Cardiac septum (tissue), 1 donor: ENCODE measurements around the gene CTH. TPM values are rescaled to one million over a fixed set of nuclear protein-coding genes. Genes with fewer than 3 reads are reported as not detected.
"Not testable (repeated sequence)": the region's sequence is repeated elsewhere in the genome, so short reads cannot be mapped to it uniquely, and the experiment has no call there.

Experiments used
- DNase-seq: peaks from one replicate; pipeline ENCODE4 v3.0.0-alpha.2; 2020; ENCODE audit warnings: low spot score
- intact Hi-C: fragments of 100-400 bp; cut with DNase I; formaldehyde crosslinking; loops from one replicate; pipeline ENCODE4 v1.14.0; 2022
- total RNA-seq: library from RNA; stranded (reverse); fragmentation: NEBNext Ultra II Directional; extraction: Animal tissue kit (Norgen Biotek cat#: 25700); gene quantifications from one replicate; pipeline ENCODE4 v1.2.1, GENCODE V29; 2021
- donor health status: DM: no; HTN: no; CAD: no.

Gene CTH
- total RNA-seq, 1 donor from 2014 or later = 0.43 TPM

GRCh38 chr1:70441392-70442035 is 30.4 kb downstream of the CTH start:
- intact Hi-C loops = loop anchor here (5.0 kb wide), 1 partner anchor 71 kb away; no protein-coding TSS in a partner anchor
- DNase-seq = no peak

- no peak for DNase-seq
- intact Hi-C loops = loop anchor here (5.0 kb wide), 1 partner anchor 70 kb away; no protein-coding TSS in a partner anchor
These were observed 31.4 kb downstream of the CTH start for GRCh38 chr1:70442490-70442889.

- no peak for DNase-seq
- intact Hi-C loops = loop anchor here (5.0 kb wide), 1 partner anchor 69 kb away; no protein-coding TSS in a partner anchor
These were observed 32.7 kb downstream of the CTH start for GRCh38 chr1:70443739-70444138.

DNA sequence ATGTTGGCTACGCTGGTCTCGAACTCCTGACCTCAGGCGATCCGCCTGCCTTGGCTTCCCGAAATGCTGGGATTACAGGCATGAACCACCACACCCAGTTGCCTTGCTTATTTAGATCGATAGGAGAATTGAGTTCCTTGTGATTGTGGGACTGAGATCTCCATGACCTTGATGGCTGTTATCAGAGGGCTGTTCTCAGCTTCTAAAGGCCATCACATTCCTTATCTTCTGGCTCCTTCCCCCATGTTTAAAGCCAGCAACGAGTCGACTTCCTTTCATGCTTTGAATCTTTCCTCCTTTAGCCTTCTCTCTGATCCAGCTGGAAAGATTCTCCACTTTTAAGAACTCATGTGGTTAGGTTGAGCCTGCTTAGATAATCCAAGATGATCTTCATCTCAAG is 38.0 kb downstream of the CTH start:
- DNase-seq = no peak
- intact Hi-C loops = no loop called here

DNA sequence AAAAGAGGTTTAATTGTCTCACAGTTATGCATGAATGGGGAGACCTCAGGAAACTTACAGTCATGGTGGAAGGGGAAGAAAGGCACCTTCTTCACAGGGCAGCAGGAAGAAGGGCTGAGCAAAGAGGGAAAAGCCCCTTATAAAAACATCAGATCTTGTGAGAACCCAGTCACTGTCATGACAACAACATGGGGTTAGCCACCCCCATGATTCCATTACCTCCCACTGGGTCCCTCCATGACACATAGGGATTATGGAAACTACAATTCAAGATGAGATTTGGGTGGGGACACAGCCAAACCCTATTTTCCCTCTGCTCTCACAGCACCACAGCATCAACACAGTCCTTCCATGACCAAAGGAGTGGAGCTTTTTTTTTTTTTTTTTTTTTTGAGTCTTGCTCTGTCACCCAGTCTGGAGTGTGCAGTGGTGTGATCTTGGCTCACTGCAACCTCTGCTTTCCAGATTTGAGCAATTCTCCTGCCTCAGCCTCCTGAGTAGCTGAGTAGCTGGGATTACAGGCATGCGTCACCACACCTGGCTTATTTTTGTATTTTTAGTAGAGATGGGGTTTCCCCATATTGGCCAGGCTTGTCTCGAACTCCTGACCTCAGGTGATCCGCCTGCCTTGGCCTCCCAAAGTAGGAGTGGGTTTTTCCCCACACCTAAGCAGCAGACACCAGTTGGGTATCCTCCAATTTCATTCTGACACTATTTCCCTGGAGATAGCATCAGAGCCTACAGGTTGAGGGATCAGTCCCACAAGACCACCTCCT is 41.3 kb downstream of the CTH start:
- intact Hi-C loops, DNase-seq: not testable (repeated sequence)

GRCh38 chr1:70455291-70455690 is 44.2 kb downstream of the CTH start:
- no peak for DNase-seq
- intact Hi-C loops = no loop called here

GRCh38 chr1:70458131-70458530 is 47.1 kb downstream of the CTH start:
- intact Hi-C loops = no loop called here
- no peak for DNase-seq

GRCh38 chr1:70459496-70460225 is 48.6 kb downstream of the CTH start:
- intact Hi-C loops = no loop called here
- DNase-seq = no peak

GRCh38 chr1:70460740-70461713 is 50.0 kb downstream of the CTH start:
- intact Hi-C loops, DNase-seq: not testable (repeated sequence)

DNA sequence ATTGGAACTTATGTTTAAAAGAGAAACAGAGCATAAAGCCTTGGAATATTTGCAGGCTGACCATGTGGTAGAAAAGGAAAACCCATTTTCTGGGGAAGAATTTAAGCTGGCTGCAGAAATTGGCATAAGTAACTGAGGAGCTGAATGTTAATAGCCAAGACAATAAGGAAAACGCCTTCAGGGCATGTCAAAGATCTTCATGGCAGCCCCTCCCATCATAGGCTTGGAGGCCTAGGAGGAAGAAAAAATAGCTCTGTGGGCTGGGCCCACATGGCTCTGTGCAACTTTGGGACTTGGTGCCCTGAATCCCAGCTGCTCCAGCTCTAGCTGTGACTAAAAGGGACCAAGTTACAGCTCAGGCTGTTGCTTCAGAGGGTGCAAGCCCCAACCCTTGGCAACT is 51.5 kb downstream of the CTH start:
- DNase-seq = no peak
- intact Hi-C loops = no loop called here

DNA sequence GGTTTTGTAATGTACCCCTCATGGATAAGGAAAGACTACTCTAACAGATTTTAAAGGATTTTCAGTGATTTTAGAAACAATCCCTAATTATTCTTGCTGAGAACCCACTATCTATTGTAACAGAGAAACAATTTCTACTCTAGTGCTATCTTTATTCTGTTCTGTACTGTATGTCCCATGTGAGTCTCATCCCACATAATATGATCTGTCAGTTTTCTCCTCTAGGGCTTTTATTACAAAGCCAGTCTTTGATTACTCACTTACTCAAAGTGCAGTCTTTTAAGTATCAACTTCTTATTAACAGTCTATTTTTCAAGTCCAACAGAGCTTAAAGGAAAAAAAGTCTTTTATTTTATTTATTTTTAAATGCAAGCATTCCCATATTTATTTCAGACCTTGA is 54.8 kb downstream of the CTH start:
- intact Hi-C loops = no loop called here
- no peak for DNase-seq

DNA sequence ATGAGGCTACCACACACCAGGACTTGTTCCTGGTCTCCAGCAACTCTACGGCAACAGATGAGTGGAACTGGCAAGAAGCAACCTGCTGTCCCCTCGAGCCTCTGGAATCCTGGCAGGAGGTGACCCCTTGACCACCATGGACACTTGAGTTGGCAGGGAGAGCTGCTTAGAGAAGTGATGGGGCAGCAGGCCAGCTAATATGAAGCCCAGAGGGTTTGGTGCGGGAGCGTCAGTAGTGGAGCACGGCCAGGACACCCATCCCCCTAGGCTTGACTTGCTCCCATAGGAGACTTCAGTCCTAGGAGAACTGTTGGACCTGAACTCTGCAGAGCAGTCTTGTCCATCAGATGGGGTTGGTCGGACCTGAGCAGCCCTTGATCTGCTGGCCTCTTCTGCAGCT is 56.5 kb downstream of the CTH start:
- intact Hi-C loops = no loop called here
- no peak for DNase-seq

DNA sequence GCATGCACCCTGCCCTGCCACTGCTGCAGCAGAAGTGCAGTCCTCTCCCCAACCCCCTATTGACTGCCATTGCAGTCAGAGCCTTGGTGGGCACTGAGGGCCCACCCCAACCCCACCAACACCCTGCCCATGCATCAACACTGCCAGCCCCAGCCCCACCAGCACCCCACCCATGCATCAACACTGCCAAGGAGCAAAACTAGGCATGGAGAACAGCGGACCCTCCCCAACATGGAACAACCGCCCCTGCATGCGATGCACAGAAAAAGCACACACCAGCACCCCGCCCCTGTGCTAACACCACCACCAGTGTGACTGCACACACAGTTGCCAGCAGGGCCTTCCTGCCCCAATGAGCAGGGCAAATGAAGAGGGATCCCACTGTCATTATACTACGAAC is 57.1 kb downstream of the CTH start:
- intact Hi-C loops = no loop called here

GRCh38 chr1:70469184-70469583 is 58.1 kb downstream of the CTH start:
- intact Hi-C loops, DNase-seq: not testable (repeated sequence)

More for the DNA sequence above, 57.1 kb downstream of the CTH start:
- DNase-seq = no peak

DNA sequence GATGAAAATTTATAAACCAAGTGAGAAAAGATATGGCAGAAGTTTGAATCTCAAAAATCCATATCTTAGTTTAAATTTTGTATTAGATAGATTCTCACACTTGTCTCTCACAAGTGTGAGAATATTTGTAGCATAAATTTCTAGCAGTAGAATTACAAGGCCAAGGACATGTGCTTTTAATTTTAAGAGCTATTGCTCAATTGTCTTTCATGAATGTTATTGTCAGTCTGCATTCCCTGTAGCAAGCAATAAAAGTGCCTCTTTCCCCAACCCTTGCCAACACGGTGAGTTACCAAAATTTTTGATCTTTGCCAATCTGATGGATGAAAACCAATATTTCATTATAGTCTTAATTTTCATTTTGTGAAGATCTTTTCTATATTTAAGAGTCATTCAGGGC is 64.0 kb downstream of the CTH start:
- intact Hi-C loops = no loop called here

DNA sequence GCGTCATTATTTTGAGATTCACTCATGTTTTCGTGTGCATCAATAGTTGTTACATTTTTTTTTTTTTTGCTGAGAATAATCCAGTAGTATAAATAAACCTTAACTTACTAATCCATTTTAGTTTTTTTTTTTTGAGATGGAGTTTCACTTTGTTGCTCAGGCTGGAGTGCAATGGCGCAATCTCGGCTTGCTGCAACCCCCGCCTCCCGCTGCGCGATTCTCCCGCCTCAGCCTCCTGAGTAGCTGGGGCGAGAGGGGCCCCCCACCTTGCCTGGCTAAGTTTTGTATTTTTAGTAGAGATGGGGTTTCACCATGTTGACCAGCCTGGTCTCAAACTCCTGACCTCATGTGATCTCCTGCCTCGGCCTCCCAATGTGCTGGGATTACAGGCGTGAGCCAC is 66.0 kb downstream of the CTH start:
- intact Hi-C loops = no loop called here
- no peak for DNase-seq

More for the DNA sequence above, 64.0 kb downstream of the CTH start:
- DNase-seq = no peak

- DNase-seq, intact Hi-C loops: not testable (repeated sequence)
These were observed 66.8 kb downstream of the CTH start for GRCh38 chr1:70477905-70478304.

DNA sequence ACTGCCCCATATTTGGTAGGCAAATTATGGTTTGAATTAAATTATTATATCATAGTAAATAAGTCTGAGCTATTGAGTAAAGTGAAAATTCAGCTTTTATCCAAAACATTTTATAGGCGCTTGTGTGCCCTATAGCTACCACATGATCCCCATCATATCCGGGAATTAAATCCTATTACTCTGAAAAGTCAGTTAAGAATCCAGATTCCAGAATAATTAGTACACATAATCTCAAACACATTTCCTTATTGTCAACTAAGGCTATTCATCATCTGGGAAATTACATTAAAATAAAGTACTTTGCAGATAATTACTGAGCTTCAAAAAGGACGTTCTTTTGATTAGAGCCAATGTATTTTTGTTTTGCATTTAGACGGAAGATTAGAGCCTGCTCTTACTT is 72.3 kb downstream of the CTH start:
- intact Hi-C loops = loop anchor here (10.0 kb wide), 1 partner anchor 49 kb away; no protein-coding TSS in a partner anchor
- no peak for DNase-seq

DNA sequence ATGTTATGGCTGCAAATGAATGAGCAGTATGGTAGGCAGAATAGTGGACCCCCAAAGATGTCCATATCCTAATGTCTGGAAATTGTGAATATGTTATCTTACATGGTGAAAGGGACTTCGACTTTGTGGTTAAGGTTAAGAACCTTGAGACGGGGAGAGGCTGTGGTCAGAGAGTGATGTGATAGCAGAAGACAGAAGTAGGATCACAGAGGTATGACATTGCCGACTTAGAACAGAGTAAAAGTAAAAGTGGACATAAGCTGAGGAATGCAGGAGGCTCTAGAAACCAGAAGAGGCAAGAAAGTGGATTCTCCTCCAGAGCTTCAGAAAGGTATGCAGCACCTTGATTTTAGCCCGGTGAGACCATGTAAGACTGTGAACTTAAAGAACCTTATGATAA is 74.6 kb downstream of the CTH start:
- intact Hi-C loops = loop anchor here (10.0 kb wide), 1 partner anchor 51 kb away; no protein-coding TSS in a partner anchor
- DNase-seq = no peak
